ENCODE data around the gene ARHGAP11A. TPM values are rescaled to one million over a fixed set of nuclear protein-coding genes. Genes with fewer than 3 reads are reported as not detected.

The ARHGAP11A gene
- polyA plus RNA-seq, 1 donor (not counting 4 experiments of a cell fraction or from before 2014, with no cell fraction given): 11.3 TPM

GRCh38 chr15:32664796-32665195, 49.5 kb downstream of the ARHGAP11A start:
- Histone ChIP-seq H2AFZ (ENCODE audit: control insufficient read depth, low read length) (no peak overlapping the region), H3K36me3 (ENCODE audit: control insufficient read depth in 2 of 2, extremely low read depth in 1 of 2, insufficient read depth in 2 of 2, low read length in 2 of 2) (peaks cover 0 to 2% of the 10 kb centered on the region in 2 experiments), H3K79me2 (ENCODE audit: control insufficient read depth, insufficient read depth, low read length) (no peaks in the 10 kb centered on the region), H3K27ac (ENCODE audit: control insufficient read depth, insufficient read depth, low read length) (no peak overlapping the region), H3K4me3 (ENCODE audit: control insufficient read depth in 2 of 3, extremely low read depth in 1 of 3, insufficient read depth in 2 of 3, low read depth in 1 of 3, low read length in 3 of 3) (no peak overlapping the region), H3K4me2 (ENCODE audit: control insufficient read depth, extremely low read depth, insufficient read depth, low read depth, low read length) (no peak overlapping the region), H3K9me3 (ENCODE audit: control insufficient read depth, low read depth, low read length) (no peaks in the 10 kb centered on the region), H3K4me1 (ENCODE audit: control insufficient read depth, extremely low read depth, insufficient read depth, low read length) (peaks cover 8% of the 10 kb centered on the region), H3K9ac (ENCODE audit: control insufficient read depth, extremely low read depth, insufficient read depth, low read length) (no peak overlapping the region), H4K20me1 (ENCODE audit: control insufficient read depth, extremely low read depth, insufficient read depth, low read length) (no peaks in the 10 kb centered on the region), H3K9me1 (ENCODE audit: control insufficient read depth, extremely low read depth, insufficient read depth, low read length) (no peaks in the 10 kb centered on the region), H3K27me3 (ENCODE audit: control insufficient read depth, extremely low read depth, insufficient read depth, low read length) (no peaks in the 10 kb centered on the region)
- DNase-seq (ENCODE audit: low read depth, low spot score) (no peak), FAIRE-seq (no peak)
- TF ChIP-seq EZH2 (IDR thresholded peaks at IDR 0.05; ENCODE audit: low read length) (no peak), CTCF (optimal IDR thresholded peaks at IDR 0.05 in 1 of 3, IDR thresholded peaks at IDR 0.05 in 1 of 3, conservative IDR thresholded peaks at IDR 0.05 in 1 of 3; ENCODE audit: extremely low read depth in 1 of 3, insufficient read depth in 2 of 3, low read length in 3 of 3) (no peak)
- dilution Hi-C loops (cut with MboI; ENCODE audit: extremely low pct_ligation_motif_present, low sequenced_read_pairs): no loop called here

- no peak for TF ChIP-seq EZH2 (IDR thresholded peaks at IDR 0.05; ENCODE audit: low read length)
- TF ChIP-seq CTCF (optimal IDR thresholded peaks at IDR 0.05 in 1 of 3, IDR thresholded peaks at IDR 0.05 in 1 of 3, conservative IDR thresholded peaks at IDR 0.05 in 1 of 3; ENCODE audit: extremely low read depth in 1 of 3, insufficient read depth in 2 of 3, low read length in 3 of 3): no peak
- Histone ChIP-seq H3K79me2 (ENCODE audit: control insufficient read depth, insufficient read depth, low read length) (no peaks in the 10 kb centered on the region), H3K36me3 (ENCODE audit: control insufficient read depth in 2 of 2, extremely low read depth in 1 of 2, insufficient read depth in 2 of 2, low read length in 2 of 2) (peaks cover 0 to 2% of the 10 kb centered on the region in 2 experiments), H3K9ac (ENCODE audit: control insufficient read depth, extremely low read depth, insufficient read depth, low read length) (no peak overlapping the region), H3K9me1 (ENCODE audit: control insufficient read depth, extremely low read depth, insufficient read depth, low read length) (no peaks in the 10 kb centered on the region), H2AFZ (ENCODE audit: control insufficient read depth, low read length) (no peak overlapping the region), H4K20me1 (ENCODE audit: control insufficient read depth, extremely low read depth, insufficient read depth, low read length) (no peaks in the 10 kb centered on the region), H3K9me3 (ENCODE audit: control insufficient read depth, low read depth, low read length) (no peaks in the 10 kb centered on the region), H3K4me1 (ENCODE audit: control insufficient read depth, extremely low read depth, insufficient read depth, low read length) (peaks cover 5% of the 10 kb centered on the region), H3K4me2 (ENCODE audit: control insufficient read depth, extremely low read depth, insufficient read depth, low read depth, low read length) (no peak overlapping the region), H3K27me3 (ENCODE audit: control insufficient read depth, extremely low read depth, insufficient read depth, low read length) (no peaks in the 10 kb centered on the region), H3K4me3 (ENCODE audit: control insufficient read depth in 2 of 3, extremely low read depth in 1 of 3, insufficient read depth in 2 of 3, low read depth in 1 of 3, low read length in 3 of 3) (no peak overlapping the region), H3K27ac (ENCODE audit: control insufficient read depth, insufficient read depth, low read length) (no peak overlapping the region)
- FAIRE-seq (no peak), DNase-seq (ENCODE audit: low read depth, low spot score) (no peak)
- dilution Hi-C loops (cut with MboI; ENCODE audit: extremely low pct_ligation_motif_present, low sequenced_read_pairs): no loop called here
Measured at GRCh38 chr15:32667321-32667720, 52.0 kb downstream of the ARHGAP11A start.

Data from keratinocyte (primary cell).